DLD1 (cell line): ENCODE results near the gene SNX3.
"Not testable (repeated sequence)": the region's sequence is repeated elsewhere in the genome, so short reads cannot be mapped to it uniquely, and the experiment has no call there.

ENCODE experiments used
- in situ Hi-C: cut with HindIII; loops from 2 replicates; pipeline ENCODE4 v1.10.0; 2017; ENCODE audit warnings: low sequenced_read_pairs

Gene SNX3

DNA sequence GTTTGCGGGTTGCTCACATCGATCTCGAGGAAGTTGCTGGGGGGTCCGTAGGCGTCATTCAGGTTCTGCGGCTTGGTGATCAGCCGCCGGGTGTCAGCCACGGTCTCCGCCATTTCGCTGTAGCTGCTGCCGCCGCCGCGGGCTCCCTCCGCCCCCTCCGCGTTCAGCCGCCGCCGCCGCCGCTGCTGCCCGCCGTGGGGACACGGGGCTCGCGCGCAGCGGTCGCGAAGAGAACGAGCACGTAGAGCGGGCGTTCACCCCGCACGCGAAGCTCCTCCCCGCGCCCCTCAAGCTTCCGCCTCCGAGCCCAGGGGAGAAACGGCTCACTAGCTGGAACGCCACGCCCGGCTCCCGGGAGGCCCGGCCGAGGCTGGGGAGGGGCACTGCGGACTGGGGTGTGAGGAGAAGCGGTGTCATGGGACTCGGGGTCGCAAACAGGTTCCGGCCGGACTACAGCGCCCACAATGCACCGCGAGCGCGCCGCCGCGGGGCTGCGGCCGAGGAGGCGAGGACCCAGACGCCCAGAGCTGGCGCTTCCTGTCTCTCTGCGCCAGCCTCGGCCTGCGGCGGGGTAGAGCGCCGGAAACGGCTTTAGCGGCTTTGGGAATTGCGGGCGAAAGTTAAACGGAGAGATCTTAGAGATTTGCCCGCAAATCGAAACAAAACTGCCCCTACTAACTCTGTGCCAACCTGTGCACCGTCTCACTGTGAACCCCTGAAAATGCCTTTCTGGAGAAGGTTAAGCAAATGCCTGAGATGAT, at the start of gene SNX3:
SNX3 (minus strand) TSS at position 232 of the 761 bp plus-strand sequence; CDS start at position 113, 119 bp downstream.
- in situ Hi-C loops, result no loop called here

DNA sequence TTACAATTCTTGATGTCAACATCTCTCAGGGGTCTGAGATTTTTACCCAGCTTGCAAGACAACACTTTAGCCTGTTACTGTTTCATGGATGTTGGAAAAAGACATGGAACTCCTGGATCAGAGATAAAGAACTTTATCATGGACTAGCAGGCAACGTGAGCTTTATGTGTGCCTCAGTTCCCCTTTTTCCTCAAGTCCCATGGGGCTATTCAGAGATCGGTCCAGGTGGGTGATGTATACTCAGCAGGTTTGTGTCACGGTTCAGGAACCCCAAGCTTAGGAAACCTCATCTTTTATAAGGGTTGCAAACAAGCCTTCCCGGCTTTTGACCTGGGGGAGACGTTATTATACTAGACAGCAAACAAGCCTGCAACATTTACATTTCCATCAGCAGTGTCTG, 49.0 kb upstream of the SNX3 start:
- in situ Hi-C loops, result no loop called here

DNA sequence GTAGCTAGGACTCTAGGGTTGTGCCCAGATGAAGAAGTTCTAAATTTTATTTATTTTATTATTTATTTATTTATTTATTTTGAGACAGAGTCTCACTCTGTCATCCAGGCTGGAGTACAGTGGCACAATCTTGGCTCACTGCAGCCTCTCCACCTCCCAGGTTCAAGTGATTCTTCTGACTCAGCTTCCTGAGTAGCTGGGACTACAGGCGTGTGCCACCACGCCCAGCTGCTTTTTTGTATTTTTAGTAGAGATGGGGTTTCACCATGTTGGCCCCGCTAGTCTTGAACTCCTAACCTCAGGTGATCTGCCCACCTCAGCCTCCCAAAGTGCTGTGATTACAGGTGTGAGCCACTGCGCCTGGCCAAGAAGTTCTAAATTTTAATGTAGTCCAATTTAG, 47.8 kb upstream of the SNX3 start:
- in situ Hi-C loops, result not testable (repeated sequence)

DNA sequence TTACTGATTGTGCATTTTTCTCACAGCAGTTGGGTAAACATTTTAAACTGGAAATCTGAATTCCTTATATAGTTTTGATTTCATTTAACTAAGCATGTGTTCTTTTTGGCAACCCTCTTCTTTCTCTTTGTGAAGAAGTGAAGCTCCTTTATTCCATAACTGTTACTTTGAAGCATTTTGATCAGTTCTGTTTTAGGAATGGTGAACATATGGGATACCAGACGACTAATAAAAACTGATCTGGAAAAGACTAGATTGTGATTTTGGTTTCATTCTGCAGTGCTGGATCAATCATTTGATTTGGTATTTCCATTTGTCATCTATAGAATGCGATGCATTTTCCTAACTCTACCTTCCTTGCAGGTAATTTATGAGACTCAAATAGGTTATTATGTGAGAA, 43.8 kb upstream of the SNX3 start:
- in situ Hi-C loops, result no loop called here

DNA sequence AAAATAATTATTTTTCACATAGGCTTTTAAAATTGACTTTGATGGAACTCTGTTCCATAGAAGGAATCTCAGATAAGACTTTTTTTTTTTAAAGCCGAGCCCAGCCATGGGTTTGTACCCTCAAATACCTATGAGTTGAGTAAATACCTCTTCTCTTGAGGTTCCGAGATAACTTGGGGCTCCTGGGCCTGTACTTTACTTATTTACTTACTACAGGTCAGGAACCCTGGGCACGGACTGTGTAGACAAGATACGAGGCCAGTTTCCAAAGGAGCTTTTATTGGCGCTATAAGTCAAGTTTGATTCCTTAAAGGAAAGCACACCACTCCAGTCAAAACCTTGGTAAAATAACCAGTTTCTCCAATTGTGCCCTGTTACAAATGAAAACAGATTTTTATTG, 41.5 kb upstream of the SNX3 start:
- in situ Hi-C loops, result no loop called here

DNA sequence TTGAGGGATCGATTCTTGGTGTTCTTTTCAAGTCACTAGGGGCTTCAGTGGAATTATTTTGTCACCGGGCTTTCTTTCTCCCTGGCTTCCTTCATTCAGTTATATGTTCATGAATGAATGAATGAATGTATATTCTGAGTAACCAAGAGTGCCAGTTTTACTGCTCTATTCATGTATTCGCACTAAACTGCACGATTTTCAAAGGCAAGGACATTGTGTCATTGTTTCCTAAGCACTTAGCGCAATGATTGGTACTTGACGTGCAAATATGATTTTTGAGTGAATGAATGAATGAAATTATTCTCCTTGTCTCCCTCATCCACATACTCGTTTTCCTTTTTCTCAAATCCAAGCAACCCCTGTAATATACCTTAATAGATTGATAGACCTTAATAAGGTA, 34.8 kb upstream of the SNX3 start:
- in situ Hi-C loops, result no loop called here

DNA sequence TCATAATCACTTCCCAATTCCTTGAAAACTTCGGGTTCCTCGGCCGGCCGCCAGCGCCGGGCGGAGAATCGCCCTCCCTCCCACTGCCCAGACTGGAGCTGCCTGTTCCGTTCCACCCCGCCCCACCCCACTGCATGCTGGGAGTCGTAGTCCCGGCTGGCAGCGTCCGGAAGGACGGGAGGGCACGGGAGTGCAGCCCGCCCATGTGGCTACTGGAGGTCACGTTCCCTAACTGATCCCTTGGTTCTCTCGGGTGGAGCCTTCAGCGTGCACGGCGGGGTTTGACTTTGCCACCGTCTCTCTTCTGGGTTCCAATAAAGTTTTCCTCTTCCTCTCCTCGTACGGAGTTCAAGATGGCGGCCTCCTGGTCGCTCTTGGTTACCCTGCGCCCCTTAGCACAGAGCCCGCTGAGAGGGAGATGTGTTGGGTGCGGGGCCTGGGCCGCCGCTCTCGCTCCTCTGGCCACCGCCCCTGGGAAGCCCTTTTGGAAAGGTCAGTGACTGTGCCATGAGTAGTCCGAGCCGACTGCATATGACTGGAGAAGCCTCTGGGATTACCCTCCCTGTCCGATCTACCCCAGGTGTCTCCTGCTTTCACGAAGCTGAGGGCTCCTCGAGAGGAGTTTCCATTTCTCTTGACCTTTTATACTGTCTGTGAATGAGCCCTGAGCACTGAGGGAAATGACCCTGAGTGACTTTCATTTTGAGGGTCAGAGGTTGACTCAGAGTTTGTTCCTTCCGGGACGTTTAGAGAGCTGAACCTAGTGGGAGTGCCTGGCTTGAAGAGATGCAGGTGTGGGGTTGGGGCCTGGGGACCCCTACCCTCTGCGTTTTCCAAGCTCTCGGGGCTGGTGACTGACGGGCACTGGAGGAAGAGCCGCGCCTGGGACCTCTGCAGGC, 34.1 kb upstream of the SNX3 start, which contains the start of gene AFG1L:
AFG1L (plus strand) TSS at position 328 of the 899 bp plus-strand sequence; CDS start at position 354, 26 bp downstream.
- in situ Hi-C loops, result no loop called here

DNA sequence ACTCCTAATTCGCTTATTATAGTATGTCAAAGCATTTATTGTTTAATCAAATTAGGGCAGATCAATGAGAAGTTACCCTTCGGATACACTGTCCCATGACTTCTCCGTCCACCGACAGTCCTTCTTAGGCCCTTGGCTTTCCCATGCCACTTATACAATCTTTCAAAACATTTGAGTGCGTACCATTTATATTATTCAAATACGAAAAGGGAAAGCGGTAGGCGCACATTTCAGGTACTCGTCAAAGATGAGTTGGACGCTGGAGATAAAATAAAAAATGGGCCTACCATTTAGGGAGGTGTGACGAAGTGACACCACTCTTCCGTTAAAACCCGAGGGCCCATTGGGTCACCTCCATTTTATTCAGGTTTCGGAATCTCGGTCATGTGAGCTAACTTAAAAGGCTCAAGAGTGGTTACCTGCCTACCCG, 33.5 kb upstream of the SNX3 start:
- in situ Hi-C loops, result no loop called here

DNA sequence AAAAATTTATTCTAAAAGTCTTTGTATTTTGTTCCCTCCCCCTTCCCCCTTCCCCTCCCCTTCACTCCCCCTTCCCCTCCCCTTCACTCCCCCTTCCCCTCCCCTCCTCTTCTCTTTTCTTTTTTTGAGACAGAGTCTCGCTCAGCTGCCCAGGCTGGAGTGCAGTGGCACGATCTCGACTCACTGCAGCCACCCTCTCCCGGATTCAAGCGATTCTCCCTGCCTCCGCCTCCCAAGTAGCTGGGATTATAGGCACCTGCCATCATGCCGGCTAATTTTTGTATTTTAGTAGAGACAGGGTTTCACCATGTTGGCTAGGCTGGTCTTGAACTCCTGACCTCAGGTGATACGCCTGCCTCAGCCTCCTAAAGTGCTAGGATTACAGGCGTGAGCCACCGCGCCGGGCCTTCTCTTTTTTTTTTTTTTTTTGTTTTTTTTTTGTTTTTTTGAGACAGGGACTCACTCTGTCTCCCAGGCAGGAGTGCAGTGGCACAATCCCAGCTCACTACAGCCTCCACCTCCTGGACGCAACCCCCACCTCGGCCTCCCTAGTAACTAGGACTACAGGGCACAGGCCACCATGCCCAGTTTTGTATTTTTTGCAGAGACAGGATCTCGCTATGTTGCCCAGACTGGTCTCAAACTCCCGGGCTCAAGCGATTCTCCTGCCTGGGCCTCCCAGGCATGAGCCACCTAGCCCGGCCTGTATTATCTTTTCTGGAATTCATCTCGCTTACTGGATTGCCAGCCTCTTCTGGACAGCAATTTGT, 32.9 kb upstream of the SNX3 start:
- in situ Hi-C loops, result no loop called here

DNA sequence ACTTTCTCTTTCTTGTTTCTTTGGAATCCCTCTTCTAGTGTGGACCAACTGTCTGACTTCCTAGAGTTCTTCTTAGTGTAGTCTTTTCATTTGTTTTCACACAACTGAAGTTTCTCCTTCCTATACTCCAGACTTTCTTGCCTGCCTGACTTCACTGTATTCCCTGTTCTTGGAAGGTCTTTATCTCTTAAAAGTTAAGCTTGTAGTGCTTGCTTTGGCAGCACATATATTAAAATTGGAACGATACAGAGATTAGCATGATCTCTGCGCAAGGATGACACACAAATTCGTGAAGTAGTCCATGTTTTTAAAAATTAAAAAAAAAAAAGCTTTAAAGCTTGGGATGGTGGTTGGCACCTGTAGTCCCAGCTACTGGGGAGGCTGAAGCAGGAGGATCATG, 31.7 kb upstream of the SNX3 start:
- in situ Hi-C loops, result not testable (repeated sequence)

DNA sequence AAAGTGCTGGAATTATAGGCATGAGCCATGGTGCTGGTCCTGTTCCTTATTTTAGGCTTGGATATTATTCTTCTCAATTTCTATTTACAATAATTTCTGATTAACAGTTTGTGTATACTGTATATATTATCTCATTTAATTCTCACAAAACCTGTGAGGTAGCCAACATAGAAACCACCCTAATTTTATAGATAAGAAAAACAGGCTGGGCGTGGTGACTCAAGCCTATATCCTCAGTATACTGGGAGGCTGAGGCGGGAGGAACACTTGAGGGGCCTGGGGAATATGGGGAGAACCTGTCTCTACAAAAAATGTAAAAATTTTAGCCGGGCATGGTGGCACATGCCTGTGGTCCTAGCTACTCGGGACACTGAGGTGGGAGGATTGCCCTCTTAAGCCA, 30.3 kb upstream of the SNX3 start:
- in situ Hi-C loops, result no loop called here

DNA sequence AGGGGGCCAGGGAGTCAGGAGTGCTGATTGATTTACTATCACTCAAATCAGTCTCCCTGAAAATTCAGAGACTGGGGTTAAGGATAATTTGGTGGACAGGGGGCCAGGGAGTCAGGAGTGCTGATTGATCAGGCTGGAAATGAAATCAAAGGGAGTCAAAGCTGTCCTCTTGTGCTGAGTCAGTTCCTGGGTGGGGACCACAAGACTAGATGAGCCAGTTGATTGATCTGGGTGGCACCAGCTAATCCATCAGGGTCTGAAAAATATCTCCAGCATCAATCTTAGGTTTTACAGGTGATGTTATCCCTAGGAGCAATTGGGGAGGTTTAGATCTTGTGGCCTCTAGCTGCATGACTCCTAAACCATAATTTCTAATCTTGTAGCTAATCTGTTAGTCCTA, 27.9 kb upstream of the SNX3 start:
- in situ Hi-C loops, result no loop called here

DNA sequence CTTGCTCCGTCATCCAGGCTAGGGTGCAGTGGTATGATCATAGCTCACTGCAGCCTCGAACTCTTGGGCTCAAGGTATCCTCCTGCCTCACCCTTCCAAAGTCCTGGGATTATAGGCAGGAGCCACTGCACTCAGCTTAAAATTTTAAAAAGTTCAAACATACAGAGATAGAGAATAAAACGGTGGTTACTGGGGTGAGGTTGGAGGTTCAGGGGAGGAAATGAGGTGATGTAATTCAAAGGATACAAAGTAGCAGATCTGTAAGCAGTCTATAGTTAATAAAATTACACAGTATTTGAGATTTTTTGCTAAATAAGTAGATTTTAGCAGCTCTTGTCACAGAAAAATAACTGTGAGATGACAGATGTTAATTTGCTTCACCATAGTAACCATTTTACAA, 26.5 kb upstream of the SNX3 start:
- in situ Hi-C loops, result no loop called here

DNA sequence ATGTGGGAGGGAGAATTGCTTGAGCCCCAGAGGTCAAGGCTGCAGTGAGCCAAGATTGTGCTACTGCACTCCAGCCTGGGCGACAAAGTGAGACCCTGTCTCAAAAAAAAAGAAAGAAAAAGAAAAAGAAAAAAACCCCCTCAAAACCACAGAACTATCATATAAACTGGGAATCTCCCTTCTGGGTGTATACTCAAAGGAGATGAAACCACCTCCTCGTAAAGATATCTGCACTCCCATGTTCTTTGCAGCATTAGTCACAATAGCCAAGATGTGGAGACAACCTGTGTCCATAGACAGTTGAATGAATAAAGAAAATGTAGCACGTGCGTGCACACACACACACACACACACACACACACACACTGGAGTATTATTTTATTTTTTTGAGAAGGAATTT, 25.5 kb upstream of the SNX3 start:
- in situ Hi-C loops, result no loop called here

DNA sequence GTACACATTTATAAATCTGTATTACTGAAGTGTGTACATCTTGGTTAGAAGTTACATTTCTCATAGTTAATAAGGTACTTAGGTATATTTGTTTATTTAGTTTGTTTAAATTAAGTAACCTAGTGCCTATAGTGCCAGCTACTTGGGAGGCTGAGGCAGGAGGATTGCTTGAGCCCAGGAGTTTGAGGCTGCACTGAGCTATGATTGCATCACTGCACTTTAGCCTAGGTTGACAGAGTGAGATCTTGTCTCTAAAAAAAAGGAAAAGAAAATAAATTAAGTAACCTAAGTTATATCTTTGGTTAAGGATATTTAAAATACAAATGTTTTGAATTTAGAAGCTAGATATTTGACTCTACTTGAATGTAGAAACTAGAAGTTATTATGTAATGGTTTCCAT, 24.5 kb upstream of the SNX3 start:
- in situ Hi-C loops, result no loop called here

DNA sequence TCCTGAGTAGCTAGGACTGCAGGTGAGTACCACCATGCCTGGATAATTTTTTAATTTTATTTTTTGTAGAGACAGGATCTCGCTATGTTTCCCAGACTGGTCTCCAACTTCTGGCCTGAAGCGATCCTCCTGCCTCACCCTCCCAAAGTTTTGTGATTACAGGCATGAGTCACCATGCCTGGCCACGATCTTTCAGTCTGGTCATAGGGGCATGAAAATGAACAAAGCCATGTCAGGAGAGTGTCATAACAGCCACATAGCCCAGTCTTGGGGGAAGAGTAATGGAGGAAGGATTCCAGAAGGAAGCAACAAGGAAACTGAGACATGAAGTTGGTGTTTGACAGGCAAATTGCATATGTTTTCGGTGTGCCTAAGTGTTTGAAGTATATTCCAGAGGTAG, 17.0 kb upstream of the SNX3 start:
- in situ Hi-C loops, result no loop called here

DNA sequence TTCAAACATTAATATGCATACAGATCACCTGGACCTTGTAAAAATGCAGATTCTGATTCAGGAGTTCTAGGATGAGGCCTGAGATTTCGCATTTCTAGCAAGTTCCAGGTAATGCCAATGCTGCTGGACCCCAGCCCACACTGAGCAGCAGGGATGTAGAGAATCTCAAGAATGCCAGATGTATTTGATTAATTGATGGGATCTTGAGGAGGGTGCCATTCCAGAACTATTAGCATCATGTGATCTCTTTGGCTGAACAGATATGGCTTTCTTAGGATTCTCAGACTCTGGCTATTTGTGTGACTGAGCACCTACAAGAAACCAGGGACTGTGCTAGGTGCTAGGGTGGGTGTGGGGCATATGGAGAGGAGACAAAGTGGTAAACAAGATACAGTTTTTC, 16.5 kb upstream of the SNX3 start:
- in situ Hi-C loops, result no loop called here

DNA sequence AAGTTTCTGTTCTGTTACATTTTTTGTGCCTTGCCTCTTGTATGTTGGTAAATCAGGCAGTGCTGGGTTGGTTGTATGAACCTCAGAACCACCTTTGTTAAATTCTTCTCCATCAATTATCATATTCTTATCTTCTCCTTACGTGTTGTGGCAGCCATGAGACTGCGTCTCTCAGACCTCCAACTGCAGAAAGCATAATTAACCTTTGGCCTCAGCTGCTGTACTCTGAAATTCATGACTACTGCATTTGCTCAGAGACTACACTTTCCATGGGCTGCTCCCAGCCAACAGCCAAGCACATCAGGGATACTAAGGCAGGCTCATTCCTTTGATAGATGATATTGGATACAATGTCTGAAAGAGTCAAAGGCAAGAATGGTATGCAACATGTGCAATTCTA, 15.1 kb upstream of the SNX3 start:
- in situ Hi-C loops, result no loop called here

DNA sequence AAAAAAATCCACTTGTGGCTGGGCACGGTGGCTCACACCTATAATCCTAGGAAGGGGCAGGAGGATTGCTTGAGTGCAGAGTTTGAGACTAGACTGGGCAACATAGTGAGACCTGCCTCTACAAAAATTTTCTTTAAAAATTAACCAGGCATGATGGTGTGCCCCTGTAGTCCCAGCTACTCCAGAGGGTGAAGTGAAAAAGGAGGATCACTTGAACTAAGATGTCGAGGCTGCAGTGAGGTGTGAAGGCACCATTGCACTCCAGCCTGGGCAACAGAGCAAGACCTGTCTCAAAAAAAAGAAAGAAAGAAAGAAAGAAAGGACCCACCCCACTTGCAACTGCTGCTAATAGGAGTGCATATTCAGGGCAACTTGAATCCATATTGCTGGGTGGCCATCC, 13.7 kb upstream of the SNX3 start:
- in situ Hi-C loops, result no loop called here

DNA sequence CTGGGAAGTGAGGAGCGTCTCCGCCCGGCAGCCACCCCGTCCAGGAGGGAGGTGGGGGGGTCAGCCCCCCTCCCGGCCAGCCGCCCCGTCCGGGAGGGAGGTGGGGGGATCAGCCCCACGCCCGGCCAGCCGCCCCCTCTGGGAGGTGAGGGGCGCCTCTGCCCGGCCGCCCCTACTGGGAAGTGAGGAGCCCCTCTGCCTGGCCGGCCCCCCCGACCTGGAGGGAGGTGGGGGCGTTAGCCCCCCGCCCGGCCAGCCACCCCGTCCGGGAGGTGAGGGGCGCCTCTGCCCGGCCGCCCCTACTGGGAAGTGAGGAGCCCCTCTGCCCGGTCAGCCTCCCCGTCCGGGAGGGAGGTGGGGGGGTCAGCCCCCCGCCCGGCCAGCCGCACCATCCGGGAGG, 9.1 kb upstream of the SNX3 start:
- in situ Hi-C loops, result not testable (repeated sequence)

DNA sequence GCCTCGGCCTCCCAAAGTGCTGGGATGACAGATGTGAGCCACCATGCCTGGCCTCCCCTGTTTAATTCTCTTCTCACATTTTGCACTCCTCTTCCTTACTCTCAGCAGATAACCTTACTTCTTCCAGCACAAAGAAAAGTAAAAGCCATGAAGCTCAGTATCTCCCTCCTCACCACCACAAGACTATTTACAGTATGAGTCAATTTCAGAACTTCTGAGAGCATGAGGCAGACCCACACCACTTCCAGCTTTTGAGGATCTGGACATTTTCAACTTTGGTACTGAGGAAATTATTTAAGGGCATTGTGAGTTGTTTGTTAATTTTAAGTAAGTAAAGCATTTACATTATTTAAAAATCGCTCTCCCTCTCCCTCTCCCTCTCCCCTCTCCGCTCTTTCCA, 8.0 kb upstream of the SNX3 start:
- in situ Hi-C loops, result no loop called here
